Measurements from ENCODE around the gene FAS.

Gene FAS

DNA sequence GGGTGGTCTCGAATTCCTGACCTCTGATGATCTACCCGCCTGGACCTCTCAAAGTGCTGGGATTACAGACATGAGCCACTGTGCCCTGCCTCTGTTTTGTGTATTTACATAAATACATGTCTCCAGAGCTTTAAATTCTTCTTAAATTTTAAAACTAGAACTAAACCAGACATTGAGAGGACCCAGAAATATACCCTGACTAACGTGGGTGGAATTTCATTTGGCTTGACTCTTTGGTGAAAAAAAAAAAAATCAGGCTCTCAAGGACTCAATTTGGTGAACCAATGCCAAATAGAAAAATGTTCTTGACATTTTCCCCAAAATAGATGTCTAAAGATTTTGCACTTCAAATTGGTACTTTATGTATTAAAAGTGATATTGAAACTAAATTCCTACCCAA lies 16.6 kb upstream of the FAS start:
- DNase-seq: no peak

DNA sequence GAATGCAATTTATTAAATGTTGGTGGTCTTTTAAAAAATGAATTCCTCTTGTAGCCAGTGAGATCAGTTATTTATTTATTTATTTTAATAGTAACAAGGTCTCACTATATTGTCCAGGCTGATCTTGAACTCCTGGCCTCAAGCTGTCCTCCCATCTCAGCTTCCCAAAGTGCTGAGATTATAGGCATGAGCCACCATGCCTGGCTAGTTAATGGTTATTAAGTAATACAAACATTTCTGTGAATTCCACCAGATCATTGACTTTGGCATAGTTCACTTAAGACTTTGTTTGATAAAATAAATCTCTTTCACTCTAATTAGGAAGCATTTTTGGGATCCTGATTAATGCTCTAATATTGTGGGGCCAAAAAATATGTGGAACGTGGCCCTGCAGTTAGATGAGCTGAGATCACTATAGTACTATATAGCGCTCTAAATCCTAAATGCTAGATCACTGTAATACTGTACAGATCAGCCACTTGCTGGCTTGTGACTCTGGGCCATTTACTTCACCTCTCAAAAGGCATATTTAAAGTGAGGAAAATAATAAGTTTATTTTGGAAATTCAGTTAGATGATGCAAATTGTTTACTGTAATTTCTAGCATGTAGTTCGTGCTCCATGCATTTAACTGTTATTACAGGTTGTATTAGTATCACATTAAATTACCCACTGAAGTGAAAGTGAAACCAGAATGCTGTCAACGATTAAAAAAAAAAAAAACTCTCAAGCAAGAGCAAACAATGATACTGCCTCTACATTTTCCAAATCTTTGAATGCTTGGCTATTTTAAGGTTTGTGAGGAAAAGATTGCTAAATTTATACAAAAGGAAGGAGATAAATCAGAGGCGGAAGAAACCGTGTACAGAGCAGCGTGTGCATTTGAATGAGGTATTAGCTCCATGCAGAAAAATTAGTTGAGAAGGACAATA lies 15.9 kb upstream of the FAS start:
- DNase-seq: no peak

DNA sequence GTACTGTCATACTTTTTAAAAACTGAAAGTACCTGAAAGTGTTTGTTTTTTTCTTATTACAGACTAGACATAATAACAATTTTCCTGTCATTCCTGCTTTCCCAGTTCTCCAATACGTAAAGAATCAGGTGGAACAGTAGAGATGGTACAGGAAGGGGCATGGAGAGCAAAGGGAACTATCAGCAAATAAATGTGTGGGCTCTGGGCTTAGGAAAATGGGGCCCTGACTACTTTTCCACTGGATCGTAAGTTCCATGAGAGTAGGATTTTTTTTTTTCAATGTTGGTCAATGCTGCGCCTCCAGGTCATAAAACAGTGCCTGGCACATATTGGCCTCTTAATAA lies 15.2 kb upstream of the FAS start:
- no peak for DNase-seq

DNA sequence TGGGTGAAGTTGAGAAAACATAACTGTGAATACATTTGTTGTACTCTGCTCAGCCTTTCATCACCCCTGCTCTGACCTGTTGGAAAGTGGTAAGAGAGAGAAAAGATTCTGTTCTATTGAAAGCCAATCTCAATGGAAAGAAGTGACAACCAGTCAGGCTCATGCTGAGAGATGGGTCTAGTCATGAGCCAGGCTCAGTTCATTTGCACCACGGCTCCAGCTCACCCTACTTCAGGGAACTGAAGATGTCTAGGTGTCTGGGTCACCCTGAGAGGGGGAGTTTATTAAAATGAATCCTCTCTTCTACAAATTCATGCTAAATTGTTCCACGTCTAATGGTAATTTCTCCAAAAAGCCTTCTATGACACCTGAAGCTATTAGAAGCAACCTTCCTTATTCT lies 12.1 kb upstream of the FAS start:
- DNase-seq: no peak

DNA sequence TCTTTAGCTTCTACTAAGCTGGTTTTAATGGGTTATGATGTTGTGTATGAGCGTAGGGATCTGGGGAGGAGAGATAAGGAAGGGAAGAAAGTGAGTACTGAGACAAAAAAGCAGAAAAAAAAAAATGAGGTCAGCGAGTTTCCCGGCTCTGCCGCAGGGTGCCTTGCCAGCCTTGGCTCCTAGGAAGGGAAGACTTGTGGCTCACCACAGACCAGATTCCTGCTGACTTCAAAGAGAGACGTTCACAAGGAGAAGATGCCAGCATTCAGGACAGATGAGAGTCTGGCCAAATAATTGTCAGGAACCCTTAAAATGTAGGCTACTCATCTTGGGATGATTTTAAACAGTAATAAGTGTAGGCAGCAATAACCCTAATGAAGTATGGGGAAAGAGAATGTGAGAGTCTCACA lies 11.4 kb upstream of the FAS start:
- DNase-seq: no peak

DNA sequence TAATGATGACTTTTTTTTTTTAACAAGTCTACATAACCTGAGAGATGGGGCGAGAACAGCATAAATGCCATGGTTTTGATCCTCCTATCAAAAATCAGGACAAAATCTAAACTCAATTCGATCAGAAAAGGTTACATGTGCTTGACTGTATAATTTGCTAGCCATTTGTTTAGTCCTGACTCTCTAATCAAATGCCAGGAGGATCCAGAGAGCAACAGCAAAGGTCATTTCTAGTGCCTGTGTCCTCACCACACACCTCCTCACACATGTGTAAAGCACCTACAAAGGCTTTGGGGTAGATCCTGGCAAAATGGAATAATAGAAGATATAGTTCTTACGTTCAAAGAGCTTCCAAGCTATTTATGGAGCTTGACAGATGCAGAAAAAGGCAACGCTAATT lies 11.0 kb upstream of the FAS start:
- DNase-seq: no peak

DNA sequence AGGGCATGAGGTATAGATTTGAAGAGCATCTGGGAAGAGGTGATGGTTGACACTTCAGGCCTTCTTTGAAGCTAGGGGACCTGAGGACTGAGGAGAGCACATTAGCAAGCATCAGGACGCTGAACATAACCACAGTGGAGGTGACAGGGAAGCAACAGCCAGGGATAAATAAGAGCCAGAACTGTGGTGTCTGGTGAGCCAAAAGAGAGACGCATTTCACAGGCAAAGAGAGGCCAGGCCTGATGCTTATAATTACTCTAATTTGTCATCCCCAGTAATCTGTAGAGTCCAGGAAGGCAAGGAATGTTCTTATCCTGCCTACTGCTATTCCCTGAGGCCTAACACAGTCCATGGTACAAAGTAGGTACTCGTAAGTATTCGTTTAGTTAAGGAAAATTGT lies 10.4 kb upstream of the FAS start:
- no peak for DNase-seq

DNA sequence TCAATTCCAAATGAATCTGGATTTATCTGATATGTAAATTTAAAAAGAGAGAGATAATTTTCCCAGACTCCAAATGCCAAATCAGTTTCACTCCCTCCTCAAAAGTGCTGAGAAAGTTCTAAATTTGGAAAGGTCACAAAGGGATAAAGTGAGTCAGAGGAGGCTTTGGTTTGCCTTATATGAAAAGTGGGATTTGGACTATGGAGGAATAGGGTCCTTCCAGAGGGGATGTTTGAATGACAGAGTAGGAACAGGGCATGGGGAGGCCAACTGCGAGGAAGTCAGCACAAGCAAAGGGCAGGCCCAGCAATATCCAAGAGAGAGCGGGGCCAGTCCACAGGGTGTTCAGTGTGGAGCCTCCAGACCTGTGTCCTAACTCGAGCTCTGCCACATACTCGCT lies 9.8 kb upstream of the FAS start:
- DNase-seq: no peak

DNA sequence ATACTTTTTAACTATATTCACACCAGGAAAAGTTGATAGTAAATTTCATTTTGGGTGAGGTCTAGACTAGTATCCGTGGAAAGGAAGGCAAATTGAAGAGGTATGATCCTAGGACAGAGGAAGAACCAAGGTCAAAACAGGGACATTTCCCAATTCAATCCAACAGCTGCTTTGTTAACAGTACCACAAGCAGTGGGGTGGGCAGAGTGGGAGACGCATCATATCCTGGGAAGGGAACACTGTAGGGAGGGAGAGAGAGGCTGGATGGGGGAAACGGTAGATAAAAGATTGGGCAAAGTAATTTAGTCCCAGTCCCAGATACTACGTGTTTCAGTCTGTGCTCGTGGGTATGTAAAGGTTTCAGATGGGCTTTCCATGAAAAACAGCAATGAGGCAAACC lies 9.2 kb upstream of the FAS start:
- no peak for DNase-seq

DNA sequence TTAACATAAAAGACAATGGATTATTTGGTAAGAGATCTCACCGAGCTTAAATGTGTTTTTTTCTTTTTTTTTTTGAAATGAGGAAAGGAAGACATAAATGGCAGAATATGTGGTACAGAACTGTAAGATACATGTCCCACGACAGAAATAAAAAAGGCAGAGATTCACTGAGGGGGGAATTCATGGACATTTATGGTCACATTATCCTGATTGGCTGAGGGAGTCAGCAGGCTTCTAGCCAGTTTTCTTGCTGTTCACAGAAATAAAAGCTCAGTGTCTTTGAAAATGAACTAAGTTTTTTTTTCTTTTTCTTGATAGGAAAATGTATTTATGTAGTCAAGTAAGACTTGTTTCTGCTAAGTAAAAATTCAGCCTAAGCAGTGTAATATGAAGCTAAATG lies 8.2 kb upstream of the FAS start:
- no peak for DNase-seq

DNA sequence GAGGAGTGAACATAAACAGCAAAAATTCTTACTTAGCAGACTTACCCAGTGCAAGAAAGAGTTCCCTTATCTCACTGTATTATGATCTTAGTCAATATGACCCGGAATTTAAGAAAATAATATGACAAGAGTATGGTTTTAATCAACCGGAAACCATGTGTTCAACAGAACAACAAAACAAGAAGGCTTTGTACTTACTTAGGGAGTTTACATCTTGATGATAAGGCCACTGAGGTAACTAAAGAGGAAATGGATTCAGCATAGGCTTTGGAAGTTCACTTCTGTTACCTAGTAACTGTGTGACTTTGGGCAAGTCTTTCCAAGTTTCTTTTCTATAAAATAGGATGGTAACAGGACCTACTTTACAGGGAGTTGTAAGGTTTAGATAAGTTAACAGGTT lies 7.4 kb upstream of the FAS start:
- DNase-seq: no peak

DNA sequence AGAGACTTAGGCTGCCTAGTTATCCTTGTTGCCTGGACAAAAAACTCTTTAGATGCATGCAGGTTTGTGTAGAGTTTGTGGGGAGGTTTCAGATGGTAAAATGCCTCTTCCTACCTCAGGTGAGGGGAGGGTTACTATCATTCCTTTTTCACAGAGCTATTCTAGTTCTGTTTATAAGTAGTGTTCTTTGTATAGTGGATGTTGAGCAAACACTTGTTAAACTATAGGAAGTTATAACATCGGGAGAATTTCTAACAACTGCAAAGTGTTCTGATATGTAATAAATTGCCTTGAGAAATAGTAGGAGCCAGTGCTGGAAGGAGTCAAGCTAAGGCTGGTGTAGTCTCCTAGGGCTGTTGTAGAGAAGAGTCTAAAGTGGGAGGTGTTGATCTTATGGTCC lies 6.7 kb upstream of the FAS start:
- no peak for DNase-seq

DNA sequence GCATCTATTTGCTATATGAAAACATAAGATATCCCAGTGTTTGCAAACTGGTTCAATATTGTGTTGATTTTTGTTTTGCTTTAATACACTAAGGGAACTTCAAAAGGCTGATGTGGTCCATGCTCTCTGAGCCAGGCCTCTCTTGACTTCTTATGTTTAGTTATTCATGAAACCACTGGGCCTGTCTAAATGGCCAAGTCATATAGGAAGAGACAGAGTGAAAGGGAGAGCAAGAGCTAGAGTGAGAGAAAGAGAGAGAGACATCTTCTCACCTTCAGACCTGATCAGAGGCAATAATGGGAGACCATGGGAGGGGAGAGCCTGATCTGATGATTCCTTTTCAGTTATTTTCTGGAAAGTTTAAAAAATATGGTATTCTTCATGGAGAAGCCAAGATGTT lies 6.1 kb upstream of the FAS start:
- DNase-seq: no peak

DNA sequence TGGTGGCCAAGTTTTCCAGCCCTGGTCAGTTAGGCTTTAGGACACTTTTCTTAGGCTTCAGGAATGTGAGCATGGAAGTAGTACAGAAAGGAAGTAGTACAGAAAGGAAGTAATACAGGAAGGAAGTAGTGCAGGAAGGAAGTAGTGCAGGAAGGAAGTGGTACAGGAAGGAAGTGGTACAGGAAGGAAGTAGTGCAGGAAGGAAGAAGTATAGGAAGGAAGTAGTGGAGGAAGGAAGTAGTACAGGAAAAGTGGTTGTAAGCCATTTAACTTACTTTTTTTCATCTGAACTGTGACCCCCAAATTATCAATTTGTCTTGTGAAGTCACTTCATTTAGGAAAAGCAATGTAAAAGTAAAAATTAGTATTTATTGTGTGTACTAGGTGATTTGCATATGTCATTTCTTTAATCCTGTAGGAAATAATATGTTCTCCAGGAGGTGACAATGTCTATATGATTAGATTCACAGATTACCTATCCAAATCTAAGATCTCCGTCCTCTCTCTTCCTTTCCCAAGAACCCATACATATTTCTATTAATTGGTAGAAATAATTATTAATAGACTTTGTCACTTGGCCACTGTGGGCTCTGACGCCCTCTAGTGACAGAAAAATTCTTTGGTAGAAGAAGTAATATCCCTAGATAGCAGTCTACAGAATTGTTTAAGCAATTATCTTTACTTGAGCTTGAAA lies 3.9 kb upstream of the FAS start:
- no peak for DNase-seq

DNA sequence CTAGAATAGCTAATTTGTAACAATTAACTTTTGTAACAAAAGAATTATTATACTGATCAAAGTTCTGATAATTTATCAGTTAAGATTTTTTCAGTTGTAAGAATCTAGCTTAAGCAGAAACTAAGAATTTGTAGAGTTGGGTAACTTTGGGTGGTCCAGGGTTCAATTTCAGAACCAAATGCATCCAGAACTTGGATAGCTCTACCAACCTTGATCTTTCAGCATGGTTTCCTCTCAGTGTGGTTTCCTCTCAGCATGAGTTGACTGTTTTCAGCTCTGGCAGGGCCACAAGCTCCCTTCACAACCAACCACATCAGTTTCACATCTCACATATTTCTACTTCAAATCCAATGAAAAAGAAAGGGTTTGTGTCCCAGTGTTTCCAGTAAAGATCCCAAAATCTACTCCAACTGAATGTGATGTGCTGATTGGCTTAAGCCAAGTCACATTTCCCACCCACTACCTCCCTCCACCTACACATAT lies 3.3 kb upstream of the FAS start:
- no peak for DNase-seq

DNA sequence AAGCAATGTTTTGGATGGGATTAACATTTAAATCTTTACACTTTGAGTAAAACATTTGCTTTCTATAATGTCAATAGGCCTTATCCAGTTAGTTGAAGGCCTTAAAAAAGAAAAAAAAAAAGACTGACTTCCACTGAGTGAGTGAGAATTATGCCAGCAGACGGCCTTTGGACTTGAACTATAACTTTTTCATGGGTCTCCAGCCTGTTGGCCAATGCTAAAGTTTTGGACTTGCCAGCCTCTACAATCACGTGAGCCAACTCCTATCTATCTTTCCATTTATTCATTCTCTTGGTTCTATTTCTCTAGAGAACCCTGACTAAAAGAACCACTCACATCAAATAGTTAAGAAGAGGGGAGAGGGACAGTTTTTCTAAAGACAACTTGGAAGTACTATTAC lies 2.8 kb upstream of the FAS start:
- DNase-seq: no peak

DNA sequence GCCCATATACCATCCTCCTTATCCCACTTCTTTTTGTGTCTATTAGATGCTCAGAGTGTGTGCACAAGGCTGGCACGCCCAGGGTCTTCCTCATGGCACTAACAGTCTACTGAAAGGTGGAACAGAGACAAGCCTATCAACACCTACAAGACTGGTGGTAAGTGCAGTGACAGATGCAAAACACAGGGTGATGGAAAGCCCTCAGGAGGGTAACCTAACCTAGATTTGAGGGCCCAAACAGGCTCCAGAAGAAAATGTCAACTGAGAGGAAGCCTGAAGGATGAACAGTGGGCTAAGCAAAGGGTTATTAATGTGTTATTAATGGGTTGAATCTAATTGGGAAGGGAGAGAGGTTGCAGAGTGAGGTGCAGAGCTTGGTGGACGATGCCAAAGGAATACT lies 1.2 kb upstream of the FAS start:
- no peak for DNase-seq

DNA sequence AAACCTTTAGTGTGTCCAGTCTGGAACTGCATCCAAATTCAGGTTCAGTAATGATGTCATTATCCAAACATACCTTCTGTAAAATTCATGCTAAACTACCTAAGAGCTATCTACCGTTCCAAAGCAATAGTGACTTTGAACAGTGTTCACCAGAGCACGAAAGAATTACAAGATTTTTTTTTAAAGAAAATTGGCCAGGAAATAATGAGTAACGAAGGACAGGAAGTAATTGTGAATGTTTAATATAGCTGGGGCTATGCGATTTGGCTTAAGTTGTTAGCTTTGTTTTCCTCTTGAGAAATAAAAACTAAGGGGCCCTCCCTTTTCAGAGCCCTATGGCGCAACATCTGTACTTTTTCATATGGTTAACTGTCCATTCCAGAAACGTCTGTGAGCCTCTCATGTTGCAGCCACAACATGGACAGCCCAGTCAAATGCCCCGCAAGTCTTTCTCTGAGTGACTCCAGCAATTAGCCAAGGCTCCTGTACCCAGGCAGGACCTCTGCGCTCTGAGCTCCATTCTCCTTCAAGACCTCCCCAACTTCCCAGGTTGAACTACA lies 694 bp upstream of the FAS start:
- DNase-seq: no peak

DNA sequence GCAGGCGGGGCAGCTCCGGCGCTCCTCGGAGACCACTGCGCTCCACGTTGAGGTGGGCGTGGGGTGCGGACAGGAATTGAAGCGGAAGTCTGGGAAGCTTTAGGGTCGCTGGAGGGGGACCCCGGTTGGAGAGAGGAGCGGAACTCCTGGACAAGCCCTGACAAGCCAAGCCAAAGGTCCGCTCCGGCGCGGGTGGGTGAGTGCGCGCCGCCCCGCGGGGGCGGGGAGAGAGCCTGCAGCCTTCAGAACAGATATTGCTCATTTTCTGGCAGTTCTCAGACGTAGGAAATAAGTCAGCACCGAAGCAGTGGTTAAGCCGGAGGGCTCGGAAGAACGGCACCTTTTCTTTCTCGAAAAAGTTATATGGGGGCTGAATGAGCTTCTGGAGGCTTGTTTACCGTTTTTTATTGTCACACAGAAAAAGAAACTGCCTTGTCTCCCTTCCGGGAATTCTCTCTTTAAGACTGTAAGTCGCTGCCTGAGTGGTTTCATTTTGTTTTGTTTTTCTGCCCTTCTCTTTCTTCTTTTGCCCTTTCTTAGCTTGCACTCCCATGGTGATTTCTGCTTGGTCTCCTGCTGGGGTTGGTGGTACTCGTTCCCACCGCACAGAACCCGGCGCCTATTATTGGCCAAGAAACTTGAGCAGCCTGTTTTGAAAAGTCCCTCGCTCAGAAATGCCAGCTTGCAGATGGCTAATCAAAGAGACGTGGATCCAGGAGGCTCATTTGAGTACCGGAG lies 732 bp downstream of the FAS start:
- DNase-seq: peak; percentile 66 to 70

DNA sequence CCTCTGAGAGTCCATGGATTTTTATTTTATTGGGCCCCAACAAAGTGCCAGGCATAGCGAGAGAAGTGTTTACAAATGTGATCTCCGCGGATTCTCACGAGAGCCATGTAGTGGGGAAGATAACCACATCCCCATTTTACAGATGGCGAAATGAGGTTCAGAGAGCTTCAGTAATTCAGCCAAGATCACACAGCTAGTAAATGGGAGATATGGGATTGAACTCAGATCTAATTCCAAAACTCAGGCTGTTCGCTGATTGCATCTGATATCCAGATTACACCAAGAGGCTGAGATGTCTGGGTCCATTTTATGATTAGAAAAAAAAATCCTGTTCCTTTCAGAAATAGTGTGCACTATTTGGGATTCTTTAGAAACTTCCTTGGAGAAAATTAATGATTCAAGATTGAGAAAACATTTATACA lies 1.3 kb downstream of the FAS start:
- no peak for DNase-seq

DNA sequence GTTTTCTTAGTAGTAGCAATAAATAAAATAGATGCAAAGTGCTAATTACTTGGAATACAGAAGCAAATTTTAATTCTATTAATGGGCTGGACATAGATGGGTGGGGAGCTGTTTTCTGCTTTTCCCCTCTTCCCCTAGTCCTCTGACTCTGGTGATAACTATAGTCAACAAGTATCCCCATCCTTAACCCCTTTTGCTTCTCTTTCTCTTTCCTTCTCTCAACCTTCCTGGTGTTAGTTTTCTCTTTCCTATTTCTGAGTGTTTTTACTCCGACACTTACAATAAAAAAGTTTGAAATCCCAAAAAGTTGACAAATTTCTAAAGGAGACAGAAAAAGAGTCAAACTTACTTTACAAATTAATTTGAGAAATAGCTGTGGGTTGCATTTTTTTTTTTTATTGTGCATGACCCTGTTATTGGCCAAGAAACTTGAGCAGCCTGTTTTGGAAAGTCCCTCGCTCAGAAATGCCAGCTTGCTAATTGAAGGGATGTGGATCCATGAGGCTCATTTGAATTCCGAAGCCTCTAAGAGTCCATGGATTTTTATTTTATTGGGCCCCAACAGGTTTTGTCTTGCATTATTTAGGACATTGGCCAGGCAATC lies 2.4 kb downstream of the FAS start:
- DNase-seq: no peak

DNA sequence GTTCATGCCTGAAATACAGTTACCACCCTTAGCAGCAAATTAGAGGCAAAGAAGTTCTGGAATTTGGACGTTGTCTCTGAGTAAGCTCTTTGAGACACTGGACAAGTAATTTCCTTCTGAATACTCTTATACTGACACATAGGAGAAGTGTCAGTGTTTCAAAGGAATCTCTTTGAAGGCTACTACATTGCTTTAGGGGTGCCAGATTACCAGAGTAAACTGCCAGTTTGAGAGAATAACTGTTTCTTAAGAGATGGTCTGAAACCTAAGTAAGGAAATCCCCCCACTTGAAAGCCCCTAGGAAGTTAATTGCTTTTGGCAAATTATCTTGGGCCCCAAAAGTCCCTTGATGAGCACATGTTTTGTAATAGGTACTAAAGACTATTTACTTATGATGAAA lies 3.4 kb downstream of the FAS start:
- DNase-seq: no peak

Data from activated CD4-positive, alpha-beta T cell treated with anti-CD3 and anti-CD28 coated beads for 4 hours (primary cell).